Subcutaneous adipose tissue (tissue), 4 donors: ENCODE data around the gene RHBDD2. TPM values are rescaled to one million over a fixed set of nuclear protein-coding genes. Genes with fewer than 3 reads are reported as not detected.

Experiments used
- total RNA-seq, 4 donors: library from RNA; depleted of rRNA; stranded (reverse); fragments of >200 nt; gene quantifications; one replicate each; pipeline ENCODE4 v1.1.0, GENCODE V29; 2016
- TF ChIP-seq, protein P1 (sequence below): fragments of 450-650 bp; IDR thresholded peaks from one replicate; pipeline ENCODE4 v1.5.1; 2016; ENCODE audit warnings: low read depth, mild to moderate bottlenecking, control low read depth, antibody characterized with exemption, moderate library complexity

RHBDD2 gene
- total RNA-seq, 4 donors from 2014 or later, result 20.5 to 36.7 (median 26.2) TPM

DNA sequence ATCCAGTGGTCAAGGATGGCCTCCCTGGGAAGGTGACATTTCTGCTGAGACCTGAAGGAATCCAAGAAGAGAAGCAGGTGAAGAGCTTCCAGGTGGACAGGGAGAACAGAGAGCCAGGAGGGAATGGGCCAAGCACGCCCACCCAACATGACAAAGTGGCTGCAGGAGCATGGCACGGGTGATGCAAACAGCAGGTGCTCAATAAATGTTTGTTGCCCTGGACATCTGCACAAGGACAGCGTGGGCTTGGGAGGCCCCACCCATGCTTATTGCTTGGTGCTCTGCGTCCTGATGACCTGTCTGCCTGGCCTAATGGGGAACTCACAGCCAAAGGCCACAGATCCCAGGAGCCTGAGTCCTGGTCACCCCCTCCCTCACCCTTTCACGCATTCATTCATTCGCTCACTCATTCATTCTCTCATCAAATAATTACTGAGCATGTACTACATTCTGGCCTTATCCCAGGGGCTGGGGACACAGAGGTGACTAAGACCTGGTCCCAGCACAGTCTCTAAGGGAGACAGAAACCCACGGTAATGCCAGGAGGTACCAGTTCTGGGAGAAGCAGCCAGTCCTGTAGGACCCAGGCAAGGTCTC, 13.1 kb downstream of the RHBDD2 start:
- TF ChIP-seq, protein P1, sequence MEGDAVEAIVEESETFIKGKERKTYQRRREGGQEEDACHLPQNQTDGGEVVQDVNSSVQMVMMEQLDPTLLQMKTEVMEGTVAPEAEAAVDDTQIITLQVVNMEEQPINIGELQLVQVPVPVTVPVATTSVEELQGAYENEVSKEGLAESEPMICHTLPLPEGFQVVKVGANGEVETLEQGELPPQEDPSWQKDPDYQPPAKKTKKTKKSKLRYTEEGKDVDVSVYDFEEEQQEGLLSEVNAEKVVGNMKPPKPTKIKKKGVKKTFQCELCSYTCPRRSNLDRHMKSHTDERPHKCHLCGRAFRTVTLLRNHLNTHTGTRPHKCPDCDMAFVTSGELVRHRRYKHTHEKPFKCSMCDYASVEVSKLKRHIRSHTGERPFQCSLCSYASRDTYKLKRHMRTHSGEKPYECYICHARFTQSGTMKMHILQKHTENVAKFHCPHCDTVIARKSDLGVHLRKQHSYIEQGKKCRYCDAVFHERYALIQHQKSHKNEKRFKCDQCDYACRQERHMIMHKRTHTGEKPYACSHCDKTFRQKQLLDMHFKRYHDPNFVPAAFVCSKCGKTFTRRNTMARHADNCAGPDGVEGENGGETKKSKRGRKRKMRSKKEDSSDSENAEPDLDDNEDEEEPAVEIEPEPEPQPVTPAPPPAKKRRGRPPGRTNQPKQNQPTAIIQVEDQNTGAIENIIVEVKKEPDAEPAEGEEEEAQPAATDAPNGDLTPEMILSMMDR, result no peak

DNA sequence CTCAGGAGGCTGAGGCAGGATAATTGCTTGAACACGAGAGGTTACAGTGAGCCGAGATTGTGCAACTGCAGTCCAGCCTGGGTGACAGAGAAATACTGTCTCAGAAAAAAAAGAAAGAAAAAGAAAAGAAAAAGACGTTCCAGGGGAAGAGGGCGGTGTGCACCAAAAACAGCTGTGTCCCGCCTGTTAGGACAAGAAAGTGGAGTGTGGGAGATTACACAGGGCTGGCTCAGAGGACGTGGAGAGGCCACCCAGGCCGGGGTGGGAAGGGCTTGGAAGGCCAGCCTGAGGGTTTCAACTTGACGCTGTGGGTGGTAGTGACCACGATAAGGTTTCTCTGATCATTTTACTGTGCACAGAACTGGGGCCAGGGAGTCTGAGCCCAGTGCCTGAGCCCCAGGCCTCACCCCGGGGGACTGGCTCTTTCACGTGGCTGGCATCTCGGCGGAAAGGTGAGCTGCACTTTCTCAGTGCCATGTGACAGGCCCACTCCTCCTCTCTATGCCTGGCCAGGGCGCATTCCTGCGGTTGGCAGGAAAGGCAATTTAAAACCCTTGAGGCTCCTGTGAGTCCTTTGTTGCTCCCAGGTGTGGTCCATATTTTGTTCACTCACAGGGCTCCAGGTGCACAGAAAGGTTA, 13.9 kb downstream of the RHBDD2 start:
- TF ChIP-seq, protein P1, result no peak

DNA sequence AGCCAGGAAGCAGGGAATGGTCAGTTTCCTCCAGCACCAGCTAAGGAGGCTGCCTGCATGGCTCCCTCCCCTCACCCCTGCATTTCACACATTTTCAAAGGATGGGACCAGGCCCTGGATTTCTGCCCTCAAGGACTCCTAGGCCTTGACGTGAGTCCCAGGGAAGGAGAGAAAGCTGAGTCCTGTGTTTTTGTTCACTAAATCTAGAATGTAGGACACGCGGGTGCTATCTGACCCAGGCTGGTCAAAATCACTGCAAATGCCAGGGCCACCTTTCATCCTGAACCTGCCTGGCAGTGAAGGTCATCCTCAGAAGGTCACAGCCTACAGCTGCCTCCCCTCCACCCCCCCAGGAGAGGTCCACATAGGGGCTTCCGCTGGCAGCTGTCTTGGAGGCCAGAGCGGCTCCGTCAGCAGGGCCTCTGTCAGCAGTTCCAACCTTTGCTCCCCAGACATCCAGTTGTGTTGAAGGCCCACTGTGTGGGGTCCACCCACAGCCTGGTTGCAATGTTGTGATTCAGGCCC, 18.0 kb downstream of the RHBDD2 start:
- TF ChIP-seq, protein P1, result no peak

DNA sequence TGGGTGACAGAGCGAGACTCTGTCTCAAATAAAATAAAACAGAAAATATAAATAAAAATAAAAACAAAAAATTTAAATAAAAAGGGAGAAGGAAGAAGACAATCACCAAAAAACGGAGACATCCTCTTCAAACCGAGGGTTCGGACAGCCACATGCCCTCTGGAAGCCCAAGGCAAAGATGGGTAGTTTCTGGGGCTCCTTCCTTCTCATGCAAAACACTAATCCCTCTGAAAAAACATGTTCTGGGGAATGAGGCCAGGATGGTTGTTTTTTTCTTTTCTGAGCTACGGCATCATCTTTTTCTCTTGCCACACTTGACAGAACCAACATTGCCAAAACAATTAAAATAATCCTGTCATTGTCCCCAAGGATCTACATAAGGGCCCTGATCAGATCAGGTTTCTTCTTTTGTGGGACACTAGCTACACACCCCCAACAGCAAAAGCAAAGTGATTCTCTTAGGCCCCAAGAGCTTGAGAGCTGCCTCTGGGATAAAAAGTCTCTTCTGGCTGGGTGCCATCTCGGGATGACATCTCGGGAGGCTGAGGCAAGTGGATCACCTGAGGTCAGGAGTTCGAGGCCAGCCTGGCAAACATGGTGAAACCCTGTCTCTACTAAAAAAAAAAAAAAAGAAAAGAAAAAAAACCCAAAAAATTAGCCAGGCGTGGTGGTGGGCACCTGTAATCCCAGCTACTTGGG, 21.9 kb downstream of the RHBDD2 start:
- TF ChIP-seq, protein P1, result no peak

DNA sequence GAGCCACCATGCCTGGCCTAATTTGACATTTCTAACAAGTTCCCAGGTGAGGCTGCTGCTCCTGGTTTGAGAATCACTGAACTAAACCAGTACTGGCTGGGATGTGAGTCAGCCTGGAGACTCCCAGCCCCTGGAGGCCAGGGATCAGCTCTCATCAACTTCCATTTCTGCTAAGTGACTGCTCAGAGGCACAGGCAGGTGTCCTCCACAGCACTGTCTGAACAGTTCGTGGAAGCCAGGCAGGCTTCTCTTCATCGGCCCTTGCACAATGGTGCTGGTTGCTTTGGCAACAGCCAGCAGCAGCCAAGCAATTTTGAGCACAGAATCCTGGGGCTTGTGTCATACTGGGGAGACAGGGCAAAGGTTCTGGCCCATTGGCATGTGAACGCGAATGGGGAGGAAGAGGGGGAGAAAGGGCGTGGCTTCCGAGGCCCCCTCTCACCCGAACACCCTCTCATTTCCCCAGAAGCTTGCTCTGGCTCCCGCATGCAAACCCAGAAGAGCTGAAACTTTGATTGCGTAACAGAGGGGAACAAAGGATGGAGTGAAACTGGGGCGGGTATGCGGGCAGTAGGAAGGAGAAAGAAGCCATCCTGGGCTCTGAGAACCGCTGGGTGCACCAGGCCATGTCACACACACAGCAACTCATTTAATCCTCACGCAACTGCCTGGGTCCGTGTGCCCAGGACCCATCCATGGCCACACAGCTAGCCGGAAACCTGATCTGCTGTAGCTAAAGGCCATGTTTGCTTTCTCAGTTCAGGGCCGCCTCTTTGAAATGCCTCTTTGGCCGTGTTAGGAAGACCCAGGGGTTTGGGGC, 27.2 kb downstream of the RHBDD2 start:
- TF ChIP-seq, protein P1, result no peak

DNA sequence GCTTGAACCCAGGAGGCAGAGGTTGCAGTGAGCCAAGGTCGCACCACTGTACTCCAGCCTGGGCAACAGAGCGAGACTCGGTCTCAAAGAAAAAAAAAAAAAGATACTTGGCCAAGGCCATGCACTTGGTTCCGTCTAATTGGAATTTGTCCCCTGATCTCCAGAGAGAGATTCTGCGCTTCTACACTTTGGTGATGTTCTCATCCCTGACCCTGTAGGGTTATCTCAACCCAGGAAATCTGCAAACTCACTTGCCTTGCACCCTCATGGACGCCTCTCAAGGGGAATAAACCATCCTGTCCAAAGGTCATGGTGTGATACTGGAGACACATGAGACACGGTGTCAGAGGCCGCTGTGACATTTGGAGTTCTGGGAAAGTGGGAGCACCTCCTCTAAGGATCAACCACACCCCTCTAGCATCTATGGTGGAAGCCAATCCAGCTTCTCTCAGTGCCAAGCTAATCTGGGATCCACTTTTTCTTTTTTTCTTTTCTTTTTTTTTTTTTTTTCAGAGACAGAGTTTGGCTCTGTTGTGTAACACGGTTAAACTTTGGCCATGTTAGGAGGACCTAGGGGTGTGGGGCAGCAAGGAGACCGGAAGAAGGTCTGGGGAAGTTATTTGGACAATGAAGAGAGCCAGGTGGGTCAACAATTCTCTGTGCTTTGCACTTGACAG, 28.3 kb downstream of the RHBDD2 start:
- TF ChIP-seq, protein P1, result no peak
